Measurements from ENCODE around the gene DCHS1.
A peak's percentile ranks its signal among the peaks of the same experiment; 100 is the strongest.
"Not testable (repeated sequence)": the region's sequence is repeated elsewhere in the genome, so short reads cannot be mapped to it uniquely, and the experiment has no call there.

Gene DCHS1, protein sequence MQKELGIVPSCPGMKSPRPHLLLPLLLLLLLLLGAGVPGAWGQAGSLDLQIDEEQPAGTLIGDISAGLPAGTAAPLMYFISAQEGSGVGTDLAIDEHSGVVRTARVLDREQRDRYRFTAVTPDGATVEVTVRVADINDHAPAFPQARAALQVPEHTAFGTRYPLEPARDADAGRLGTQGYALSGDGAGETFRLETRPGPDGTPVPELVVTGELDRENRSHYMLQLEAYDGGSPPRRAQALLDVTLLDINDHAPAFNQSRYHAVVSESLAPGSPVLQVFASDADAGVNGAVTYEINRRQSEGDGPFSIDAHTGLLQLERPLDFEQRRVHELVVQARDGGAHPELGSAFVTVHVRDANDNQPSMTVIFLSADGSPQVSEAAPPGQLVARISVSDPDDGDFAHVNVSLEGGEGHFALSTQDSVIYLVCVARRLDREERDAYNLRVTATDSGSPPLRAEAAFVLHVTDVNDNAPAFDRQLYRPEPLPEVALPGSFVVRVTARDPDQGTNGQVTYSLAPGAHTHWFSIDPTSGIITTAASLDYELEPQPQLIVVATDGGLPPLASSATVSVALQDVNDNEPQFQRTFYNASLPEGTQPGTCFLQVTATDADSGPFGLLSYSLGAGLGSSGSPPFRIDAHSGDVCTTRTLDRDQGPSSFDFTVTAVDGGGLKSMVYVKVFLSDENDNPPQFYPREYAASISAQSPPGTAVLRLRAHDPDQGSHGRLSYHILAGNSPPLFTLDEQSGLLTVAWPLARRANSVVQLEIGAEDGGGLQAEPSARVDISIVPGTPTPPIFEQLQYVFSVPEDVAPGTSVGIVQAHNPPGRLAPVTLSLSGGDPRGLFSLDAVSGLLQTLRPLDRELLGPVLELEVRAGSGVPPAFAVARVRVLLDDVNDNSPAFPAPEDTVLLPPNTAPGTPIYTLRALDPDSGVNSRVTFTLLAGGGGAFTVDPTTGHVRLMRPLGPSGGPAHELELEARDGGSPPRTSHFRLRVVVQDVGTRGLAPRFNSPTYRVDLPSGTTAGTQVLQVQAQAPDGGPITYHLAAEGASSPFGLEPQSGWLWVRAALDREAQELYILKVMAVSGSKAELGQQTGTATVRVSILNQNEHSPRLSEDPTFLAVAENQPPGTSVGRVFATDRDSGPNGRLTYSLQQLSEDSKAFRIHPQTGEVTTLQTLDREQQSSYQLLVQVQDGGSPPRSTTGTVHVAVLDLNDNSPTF (N-terminal part only)

DNA sequence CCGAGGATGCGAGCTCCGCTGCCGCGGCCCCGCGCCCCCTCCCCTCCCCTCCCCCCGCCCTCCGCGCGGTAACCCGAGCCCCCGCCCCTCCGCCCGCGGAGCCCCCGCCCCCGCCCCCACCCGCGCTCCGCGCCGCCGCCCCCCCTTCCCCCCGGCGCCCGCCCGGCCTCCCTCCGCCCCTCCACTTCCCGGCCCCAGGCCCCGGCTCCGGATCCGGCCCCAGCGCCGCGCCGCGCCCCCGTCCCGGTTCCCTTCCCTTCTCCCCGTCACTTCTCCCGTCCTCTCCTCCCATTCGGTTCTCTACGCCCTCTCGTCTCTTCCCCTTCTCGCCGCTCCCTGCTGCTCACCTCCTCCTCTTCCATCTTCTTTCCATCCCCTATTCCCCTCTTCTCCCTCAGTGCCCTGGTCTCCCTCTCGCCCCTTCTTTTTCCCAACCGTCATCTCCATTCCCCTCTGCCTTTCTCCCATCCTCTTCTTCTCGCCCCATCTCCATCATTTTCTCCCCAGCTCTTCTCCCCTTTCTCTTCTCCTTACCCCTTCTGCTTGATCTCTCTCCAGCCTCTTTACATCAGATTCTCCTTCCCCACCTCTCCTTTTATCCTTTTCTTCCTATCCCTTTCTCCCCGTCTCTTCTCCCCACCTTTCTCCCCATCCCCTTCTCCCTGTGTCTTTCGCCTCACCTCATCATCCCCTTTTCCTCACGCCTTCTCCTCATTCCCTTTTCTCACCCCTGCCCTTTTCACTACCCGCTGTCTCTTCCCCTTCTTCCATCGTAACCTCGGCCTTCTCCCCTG, at the start of gene DCHS1:
TSS of gene DCHS1 (minus strand) at position 20 of the 794 bp plus-strand sequence. CDS start 14,196 bp downstream, outside the sequence.
- DNase-seq, result no peak

DNA sequence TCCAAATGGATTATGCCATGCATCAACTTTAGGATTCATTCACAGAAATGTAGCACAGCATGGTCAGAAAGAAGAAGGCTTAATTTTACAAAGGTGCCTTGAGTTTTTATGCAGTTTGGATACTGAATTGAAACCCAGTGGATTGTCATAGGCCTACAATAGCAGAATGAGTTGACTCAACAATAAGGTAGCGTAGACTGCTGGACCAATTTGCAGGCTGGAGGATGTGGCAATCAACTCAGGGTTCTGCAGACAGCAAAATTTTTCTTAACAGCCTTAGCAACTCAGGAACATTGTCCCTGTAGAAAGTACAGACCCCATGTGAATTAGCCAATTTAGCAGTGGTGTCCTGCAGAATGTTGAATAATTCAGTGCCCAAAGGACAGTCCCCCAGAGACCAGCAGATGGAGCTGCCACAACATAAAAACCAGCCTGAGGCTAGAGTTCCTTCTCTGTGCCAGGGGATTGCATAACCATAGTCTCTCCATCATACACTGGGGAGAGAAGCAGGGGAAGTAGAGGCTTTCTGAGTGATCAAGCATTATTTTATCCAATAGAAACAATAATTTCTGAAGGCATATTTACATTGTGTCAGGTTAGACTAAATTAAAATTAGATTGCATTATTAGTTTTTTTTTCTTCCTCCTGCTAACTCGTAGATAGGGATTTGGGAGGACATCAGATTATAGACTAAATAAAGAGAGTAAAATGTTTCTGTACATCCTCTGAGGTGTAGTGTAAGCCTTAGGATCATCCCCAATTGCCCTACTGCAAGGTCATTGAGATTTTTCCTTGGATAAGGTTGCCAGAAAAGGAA, 47.8 kb upstream of the DCHS1 start:
- no peak for DNase-seq

DNA sequence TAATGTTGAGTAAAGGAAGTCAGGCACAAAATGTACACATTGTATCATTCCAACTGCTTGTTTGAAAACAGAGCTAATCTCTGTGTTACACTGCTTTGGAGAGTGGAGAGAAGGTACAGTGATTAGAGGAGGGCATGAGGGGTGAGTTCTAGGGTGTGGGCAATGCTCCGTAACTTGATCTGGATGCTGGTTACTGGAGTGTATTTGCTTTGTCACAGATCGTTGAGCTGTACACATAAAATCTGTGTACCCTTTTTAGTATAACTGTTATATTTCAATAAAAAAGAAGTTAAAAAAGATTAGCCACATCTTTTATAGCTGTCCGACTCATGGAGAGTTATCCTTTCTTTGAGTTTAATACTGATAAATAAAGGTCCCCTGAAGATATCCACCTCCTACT, 46.3 kb upstream of the DCHS1 start:
- not testable (repeated sequence) for DNase-seq

DNA sequence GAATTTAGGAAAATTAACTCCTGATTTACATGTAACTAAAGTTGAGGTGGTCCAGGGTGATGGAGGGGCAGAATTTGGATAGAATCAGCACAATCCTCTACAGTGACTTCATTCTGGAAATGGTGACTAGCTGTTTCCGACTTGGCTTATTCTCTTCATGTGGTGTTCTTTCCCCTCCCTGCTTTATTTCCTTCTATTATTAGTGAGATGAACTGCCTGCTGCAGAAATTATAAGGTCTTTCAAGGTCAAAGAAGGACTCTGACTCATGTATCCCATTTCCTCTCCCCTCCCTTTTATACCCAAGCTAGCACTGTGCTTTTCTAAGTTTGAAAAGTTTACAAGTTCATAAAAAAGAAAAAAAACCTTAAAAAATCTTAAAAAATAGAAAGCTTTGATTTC, 39.8 kb upstream of the DCHS1 start:
- no peak for DNase-seq

DNA sequence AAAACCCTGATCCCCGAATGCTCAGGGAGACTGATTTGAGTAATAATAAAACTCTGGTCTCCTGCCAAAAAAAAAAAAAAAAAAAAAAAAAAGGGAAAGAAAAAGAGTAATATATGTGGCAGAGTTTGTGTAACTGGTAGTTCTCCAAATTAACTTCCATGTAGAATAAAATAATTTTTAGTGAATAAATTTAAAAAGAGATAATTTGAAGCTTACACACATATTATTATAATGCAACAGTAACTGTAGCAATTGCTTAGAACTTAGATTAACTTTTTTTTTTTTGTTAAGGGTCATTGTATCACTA, 38.6 kb upstream of the DCHS1 start:
- DNase-seq, result no peak

DNA sequence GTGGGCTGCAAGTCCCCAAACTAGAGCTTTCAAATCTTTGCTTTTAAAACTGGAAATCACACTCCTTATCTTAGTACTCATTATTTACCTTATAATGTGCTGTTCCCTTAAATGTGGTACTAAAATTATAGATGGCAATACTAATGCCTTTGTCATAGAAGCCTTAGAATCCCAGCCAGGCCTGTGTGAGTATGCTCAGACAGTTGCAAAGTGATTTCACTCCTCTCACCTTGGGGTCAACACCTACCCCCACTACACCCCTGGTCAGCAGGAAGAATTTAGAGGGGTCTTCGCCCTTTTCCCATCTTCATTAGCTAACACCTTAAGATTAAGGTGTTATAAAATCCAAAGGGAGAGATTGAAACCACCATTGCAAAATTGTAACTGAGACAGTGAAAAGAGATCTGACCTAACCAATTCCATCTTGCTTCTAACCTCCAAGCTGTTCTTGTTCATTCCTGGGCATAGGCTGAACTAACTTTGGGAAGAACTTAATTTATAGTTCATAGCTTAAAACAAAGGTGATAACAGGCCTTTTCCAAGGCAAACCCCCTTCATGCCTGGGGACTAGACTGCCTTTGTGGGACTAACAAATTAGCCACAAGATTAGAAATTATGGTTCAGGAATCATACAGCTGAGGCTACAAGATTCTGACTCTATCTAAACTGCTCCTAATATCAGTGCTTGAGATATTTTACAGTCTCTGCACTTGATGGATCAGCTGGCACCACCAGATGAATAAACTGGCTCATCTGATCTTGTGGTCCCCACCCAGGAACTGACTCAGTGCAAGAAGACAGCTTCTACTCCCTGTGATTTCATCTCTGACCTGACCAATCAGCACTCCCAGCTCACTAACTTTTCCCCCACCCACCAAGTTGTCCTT, 38.0 kb upstream of the DCHS1 start:
- DNase-seq, result peak; percentile 41 to 48

DNA sequence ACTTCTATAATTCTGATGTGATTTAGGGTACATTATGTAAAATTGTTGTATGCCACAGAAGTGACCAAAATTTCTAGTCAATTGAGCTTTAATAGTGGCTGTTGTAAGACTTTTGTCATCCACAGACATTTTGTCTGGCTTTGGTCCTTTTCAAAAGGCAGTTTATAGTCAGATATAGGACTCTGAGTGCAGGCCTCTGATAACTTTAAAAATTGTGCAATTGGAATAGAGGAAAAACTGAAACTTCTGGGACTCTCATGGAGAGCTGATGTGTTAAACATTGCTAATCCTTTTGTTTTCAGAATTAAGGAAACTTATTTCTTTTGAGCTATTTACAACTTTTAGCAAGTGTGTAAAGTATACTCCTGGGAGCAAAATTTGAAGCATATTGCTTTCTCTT, 36.5 kb upstream of the DCHS1 start:
- DNase-seq, result no peak

DNA sequence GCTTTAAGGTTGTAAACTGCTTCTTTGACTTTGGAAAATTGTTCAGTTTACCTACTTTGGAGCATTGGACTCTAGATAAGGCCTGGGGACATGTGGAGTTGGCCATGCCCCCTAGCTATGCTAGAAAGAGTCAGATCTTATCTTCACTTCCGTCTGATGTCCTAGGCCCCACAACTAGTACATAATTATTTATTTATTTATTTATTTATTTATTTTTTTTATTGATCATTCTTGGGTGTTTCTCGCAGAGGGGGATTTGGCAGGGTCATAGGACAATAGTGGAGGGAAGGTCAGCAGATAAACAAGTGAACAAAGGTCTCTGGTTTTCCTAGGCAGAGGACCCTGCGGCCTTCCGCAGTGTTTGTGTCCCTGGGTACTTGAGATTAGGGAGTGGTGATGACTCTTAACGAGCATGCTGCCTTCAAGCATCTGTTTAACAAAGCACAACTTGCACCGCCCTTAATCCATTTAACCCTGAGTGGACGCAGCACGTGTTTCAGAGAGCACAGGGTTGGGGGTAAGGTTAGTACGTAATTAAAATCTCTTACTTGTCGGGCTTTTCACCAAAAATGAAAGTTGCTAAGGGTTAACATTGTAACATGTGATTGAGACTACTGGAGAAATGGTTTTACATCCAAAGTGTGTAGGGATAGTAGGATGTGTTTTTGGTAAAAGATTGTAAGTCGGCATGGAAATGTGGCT, 35.0 kb upstream of the DCHS1 start:
- not testable (repeated sequence) for DNase-seq

DNA sequence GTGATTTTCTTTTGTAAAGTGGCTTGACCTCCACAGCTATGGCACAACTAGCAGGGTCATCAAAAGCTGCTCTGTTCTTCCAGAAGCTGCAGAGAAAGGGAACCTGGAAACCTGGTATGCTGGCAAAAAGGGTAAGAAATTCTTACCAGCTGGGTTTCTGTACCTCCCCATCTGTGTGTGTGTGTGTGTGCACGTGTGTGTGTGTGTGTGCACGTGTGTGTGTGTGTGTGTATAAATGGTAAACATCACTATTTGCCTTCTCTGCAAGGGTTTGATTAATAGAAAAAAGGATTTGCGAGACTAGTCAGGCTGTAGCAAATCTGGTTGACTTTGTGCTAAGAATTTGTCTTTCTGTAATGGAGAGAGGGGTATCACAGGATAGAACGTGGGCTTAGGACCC, 32.3 kb upstream of the DCHS1 start:
- no peak for DNase-seq

DNA sequence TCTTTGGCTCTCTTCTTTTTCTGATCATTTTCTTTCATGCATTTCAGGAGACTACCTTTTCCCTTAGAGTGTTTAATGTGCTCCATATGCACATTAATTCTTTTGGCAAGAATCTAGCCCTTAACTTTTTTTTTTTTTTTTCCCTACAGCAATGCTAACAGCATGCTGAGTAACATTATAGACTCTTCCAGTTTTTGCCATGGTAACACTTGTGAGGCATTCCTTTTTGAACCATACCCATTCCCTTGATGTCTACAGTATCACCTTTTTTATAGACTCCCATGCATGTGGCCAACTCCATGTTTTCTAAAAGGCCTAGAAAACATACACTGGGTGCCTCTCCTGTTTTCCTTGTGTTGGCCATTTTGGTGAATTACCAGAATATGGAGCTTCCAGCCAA, 30.4 kb upstream of the DCHS1 start:
- DNase-seq, result no peak

DNA sequence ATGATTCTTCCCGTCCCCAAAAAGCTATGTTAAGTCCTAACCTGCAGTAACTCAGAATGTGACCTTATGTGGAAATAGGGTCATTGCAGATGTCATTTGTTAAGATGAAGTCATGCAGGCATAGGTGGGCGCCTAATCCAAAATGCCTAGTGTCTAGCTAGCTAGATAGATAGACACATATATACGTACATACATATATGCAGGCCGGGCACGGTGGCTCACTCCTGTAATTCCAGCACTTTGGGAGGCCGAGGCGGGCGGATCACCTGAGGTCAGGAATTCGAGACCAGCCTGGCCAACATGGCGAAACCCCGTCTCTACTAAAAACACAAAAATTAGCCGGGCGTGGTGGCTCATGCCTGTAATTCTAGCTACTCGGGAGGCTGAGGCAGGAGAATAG, 28.5 kb upstream of the DCHS1 start:
- DNase-seq, result not testable (repeated sequence)

DNA sequence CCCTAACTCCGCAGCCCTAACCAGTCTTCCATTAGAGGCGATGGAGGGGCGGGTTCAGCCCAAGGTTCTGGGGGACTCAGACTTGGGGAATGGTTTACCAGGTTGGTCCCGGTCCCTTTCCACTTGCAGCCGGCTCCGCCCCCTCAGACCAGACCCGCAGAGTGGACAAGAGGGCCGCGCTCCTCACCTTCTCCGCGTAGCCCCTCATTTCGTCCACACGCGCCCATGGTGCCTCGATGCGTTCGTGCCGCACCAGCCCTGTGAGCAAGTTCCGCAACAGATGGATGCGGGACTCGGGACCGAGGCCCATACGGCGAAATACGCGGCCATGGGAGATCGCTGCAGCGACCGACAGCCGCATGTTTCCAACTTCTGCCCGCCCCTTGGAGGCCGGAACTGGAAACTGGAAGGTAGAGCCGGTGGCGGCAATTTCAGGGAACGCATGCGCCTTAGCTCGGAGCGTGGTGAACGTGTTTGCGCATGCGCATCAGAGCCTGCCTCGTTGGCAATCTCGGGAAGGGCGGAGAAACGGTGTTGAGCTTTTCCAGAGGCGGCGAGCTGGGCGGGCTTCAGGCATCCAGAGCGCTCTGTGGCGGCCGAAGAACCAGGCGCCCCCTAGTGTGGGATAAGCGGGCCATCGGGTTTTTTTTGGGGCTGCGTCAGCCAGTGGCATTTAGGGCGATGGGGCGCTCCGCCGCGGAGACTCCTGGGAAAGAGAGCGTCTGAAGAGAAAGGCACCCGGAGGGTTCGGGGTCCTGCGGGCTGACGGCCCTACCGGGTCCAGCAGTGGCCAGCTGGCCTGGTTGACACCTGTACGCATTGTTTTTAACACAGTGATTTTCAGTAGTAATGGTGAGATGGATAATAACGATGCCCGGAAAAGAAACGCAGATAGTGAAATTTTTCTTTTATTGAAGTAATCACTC, 27.6 kb upstream of the DCHS1 start, which contains the start of gene MRPL17:
TSS of gene MRPL17 (minus strand) at position 405 of the 926 bp plus-strand sequence. CDS start at position 361, 44 bp downstream.
- DNase-seq, result peak; percentile 98 to 99

DNA sequence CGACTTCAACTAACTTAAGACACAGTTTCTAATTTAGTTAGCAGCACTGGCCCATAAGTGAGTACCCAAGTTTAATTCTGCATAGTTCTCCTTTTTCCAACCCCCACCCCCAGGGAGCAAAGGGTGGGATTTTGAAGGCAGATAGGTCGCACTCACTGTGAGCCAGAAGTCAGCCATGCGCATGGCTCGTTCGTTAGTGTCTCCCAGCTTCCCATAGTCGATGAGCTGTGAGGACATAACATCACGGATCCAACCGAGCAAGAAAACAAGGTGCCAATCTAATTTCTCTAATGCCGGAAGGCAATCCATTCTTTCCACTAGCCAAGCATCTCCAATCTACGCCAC, 27.0 kb upstream of the DCHS1 start:
- no peak for DNase-seq

DNA sequence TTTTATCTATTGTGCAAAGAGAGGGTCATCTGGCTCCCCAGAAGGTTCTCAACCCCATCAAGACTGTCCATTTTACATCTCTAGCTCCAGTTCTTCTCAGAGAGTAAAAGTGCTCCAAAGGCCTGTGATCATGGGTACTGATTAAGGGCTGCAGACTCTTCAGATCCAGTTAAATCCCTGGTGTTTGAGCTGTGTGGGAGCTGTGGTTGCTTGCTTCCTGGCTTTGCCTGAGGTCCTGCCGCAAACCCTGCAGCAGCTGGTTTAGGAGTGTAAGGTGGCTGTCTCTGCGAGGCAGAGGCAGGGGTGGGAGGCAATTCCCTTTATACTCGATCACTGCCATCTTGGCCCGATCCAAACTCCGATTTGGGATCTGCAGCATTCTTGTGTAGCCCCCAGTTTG, 26.3 kb upstream of the DCHS1 start:
- DNase-seq, result no peak

DNA sequence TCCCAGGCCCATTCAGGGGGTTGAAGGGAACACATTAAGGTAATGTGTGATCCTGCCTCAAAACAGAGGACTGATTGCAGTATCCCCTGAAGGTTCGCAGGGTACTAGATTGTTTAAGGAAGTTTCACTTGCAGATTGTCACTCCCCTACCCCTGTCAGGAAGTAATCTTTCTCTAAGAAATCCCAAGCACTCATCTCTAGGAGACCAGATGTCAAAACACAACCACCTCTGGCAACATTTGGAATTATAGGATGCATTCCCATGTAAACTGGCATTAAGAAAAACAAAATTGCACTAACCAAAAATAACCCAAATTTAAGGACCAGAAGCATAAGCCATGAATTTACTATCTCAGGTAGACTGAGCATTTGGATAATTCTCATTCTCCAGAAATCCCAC, 25.9 kb upstream of the DCHS1 start:
- no peak for DNase-seq

DNA sequence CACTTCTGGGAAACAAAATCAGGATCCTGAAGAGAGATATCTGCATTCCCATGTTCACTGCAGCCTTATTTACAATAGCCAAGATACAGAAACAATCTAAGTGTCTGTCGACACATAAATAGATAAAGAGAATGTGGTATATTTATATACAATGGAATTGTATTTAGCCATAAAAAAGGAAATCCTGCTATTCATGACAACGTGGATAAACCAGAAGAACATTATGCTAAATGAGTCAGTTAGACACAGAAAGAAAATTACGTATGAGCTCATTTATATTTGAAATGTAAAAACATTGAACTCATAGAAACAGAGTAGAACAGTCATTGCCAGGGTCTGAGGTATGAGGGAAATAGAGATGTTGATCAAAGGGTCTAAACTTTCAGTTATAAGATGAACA, 21.4 kb upstream of the DCHS1 start:
- DNase-seq, result no peak

DNA sequence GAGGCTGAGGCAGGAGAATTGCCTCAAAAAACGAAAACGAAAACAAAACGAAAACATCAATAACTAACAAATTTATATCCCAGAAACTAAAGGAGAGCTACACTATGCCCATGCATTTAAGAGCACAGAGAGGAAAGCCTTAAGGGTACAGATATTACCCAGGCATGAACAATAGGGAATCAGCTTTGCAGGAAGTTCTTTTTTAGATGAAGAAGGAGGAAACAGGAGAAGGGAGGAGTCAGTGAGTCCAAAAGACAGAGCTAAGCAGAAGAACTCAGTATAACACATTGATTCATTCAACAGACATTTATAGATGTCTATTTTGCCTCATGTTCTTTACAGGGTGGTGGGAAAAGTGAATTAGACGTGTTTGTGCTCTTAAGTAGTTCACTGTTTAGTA, 19.3 kb upstream of the DCHS1 start:
- no peak for DNase-seq

DNA sequence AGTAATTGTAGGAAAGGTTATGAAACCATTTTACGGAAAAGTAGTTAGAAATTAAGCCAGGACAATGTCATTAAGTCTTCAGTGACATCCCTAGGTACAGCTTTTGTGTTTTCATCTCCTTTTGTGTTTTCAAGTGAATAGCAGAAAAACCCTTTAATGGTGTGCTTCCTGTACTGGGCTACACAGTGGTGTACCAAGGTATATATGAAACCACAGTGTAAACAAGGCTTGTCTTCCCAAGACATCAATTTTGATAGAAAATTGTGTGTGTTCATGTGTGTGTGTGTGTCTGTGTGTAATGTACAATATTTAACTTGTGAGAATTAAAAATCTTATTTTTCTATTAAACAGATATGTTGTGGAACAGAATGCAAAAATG, 18.6 kb upstream of the DCHS1 start:
- no peak for DNase-seq

Measured in stimulated activated CD4-positive, alpha-beta T cell treated with anti-CD3 and anti-CD28 coated beads, Interleukin-2, amount 100 ng/mL, for 48 hours (primary cell).